IMR-90 (cell line): ENCODE measurements around the gene HNRNPC. TPM values are rescaled to one million over a fixed set of nuclear protein-coding genes. Genes with fewer than 3 reads are reported as not detected.

Experiments
- ATAC-seq: fragments of 200-7000 bp; cut with Tn5 transposase; 2 replicates; pipeline ENCODE4 v1.9.1; 2020; ENCODE audit warnings: low read depth, mild to moderate bottlenecking, moderate library complexity
- BruUV-seq: library from RNA; stranded (reverse); fragments of 400-500 nt; replicated peaks from 2 replicates; lab custom pipeline; 2021; lab: Mats Ljungman, UMichigan
- CTCF ChIA-PET: fragments of 300-600 bp; formaldehyde crosslinking; extraction: SDS; loops from one replicate; lab custom pipeline; 2021; ENCODE audit warnings: antibody characterized with exemption; lab: Yijun Ruan, JAX
- POLR2A ChIA-PET: fragments of 300-600 bp; sonication (Branson Sonifier 250); formaldehyde crosslinking; loops from one replicate; lab custom pipeline; 2022; ENCODE audit warnings: antibody characterized with exemption; ENCODE audit not compliant: unreplicated experiment; lab: Charles Lee
- DNase-seq: peaks from one replicate; pipeline ENCODE4 v3.0.0; 2013
- H2AFZ ChIP-seq: replicated peaks from 2 replicates; pipeline ENCODE3; 2013; ENCODE audit warnings: low read length, mild to moderate bottlenecking; ENCODE audit not compliant: poor library complexity
- H2AK5ac ChIP-seq: 2 replicates; pipeline ENCODE4 v1.6.1; 2013; ENCODE audit warnings: low read depth, low read length, inconsistent platforms
- H2AK9ac ChIP-seq: replicated peaks from 2 replicates; pipeline ENCODE3; 2013; ENCODE audit warnings: mild to moderate bottlenecking, low read depth, low read length, moderate library complexity; ENCODE audit not compliant: poor library complexity
- H2BK120ac ChIP-seq: 2 replicates; pipeline ENCODE4 v1.6.1; 2013; ENCODE audit warnings: low read depth, low read length, inconsistent platforms
- H2BK15ac ChIP-seq: 3 replicates; pipeline ENCODE4 v1.6.1; 2013; ENCODE audit warnings: low read depth, low read length, inconsistent platforms
- H2BK20ac ChIP-seq: 2 replicates; pipeline ENCODE4 v1.6.1; 2013; ENCODE audit warnings: low read depth, mild to moderate bottlenecking, inconsistent platforms, low read length, moderate library complexity
- H2BK5ac ChIP-seq: 2 replicates; pipeline ENCODE4 v1.6.1; 2013; ENCODE audit warnings: mild to moderate bottlenecking, low read depth, low read length, inconsistent platforms; ENCODE audit not compliant: poor library complexity, severe bottlenecking
- H3K14ac ChIP-seq: replicated peaks from 2 replicates; pipeline ENCODE4 v1.6.1; 2013; ENCODE audit warnings: low read depth, low read length, inconsistent platforms
- H3K18ac ChIP-seq: 2 replicates; pipeline ENCODE4 v1.6.1; 2013; ENCODE audit warnings: low read depth, low read length, control low read depth
- H3K23ac ChIP-seq: 2 replicates; pipeline ENCODE4 v1.6.1; 2013; ENCODE audit warnings: low read depth, low read length, inconsistent platforms
- H3K27ac ChIP-seq: 2 replicates; pipeline ENCODE4 v1.5.1; 2013; ENCODE audit warnings: mild to moderate bottlenecking, control low read depth, low read length; ENCODE audit not compliant: insufficient read depth
- H3K27me3 ChIP-seq: 2 replicates; pipeline ENCODE4 v1.6.1; 2013; ENCODE audit warnings: low read length; ENCODE audit not compliant: control insufficient read depth, insufficient read depth
- H3K36me3 ChIP-seq: 2 replicates; pipeline ENCODE4 v1.6.1; 2013; ENCODE audit warnings: low read length, mixed read lengths; ENCODE audit not compliant: control insufficient read depth, insufficient read depth
- H3K4ac ChIP-seq: 2 replicates; pipeline ENCODE4 v1.6.1; 2013; ENCODE audit warnings: low read depth, low read length, inconsistent platforms
- H3K4me1 ChIP-seq: 2 replicates; pipeline ENCODE4 v1.6.1; 2013; ENCODE audit warnings: low read length, mixed read lengths; ENCODE audit not compliant: control insufficient read depth, insufficient read depth
- H3K4me2 ChIP-seq: 2 replicates; pipeline ENCODE4 v1.6.1; 2013; ENCODE audit warnings: low read depth, mild to moderate bottlenecking, control low read depth, low read length, moderate library complexity
- H3K4me3 ChIP-seq: 2 replicates; pipeline ENCODE4 v1.5.1; 2013; ENCODE audit warnings: low read depth, mild to moderate bottlenecking, control low read depth, low read length, moderate library complexity; ENCODE audit not compliant: insufficient read depth
- H3K56ac ChIP-seq: 2 replicates; pipeline ENCODE4 v1.6.1; 2013; ENCODE audit warnings: low read length, inconsistent platforms; ENCODE audit not compliant: insufficient read depth; ENCODE audit errors: extremely low read depth
- H3K79me1 ChIP-seq, 2 experiments: 2 replicates each; pipeline ENCODE4 v1.6.1; 2013; ENCODE audit warnings: low read length in 2 of 2, inconsistent platforms in 1 of 2, low read depth in 1 of 2
- H3K9ac ChIP-seq: 2 replicates; pipeline ENCODE4 v1.6.1; 2013; ENCODE audit warnings: low read depth, low read length, control low read depth
- H3K9me1 ChIP-seq: 2 replicates; pipeline ENCODE4 v1.6.1; 2013; ENCODE audit warnings: low read length, inconsistent platforms; ENCODE audit not compliant: insufficient read depth
- H3K9me3 ChIP-seq: 2 replicates; pipeline ENCODE4 v1.6.1; 2013; ENCODE audit warnings: low read length; ENCODE audit not compliant: control insufficient read depth, insufficient read depth
- H4K20me1 ChIP-seq: 2 replicates; pipeline ENCODE4 v1.6.1; 2013; ENCODE audit warnings: low read length, inconsistent platforms; ENCODE audit not compliant: insufficient read depth
- H4K5ac ChIP-seq: 2 replicates; pipeline ENCODE4 v1.6.1; 2013; ENCODE audit warnings: mild to moderate bottlenecking, low read depth, low read length, control low read depth
- H4K8ac ChIP-seq, 2 experiments: 2 replicates each; pipeline ENCODE4 v1.6.1; 2013; ENCODE audit warnings: low read depth in 2 of 2, low read length in 2 of 2, control low read depth in 1 of 2, inconsistent platforms in 1 of 2
- H4K91ac ChIP-seq: 2 replicates; pipeline ENCODE4 v1.6.1; 2013; ENCODE audit warnings: low read depth, low read length, inconsistent platforms; ENCODE audit not compliant: insufficient read depth
- CHD1 ChIP-seq: IDR thresholded peaks from 2 replicates; pipeline ENCODE4 v1.6.1; 2012; ENCODE audit warnings: low read depth, low read length, improper control_type of control experiment
- RFX5 ChIP-seq: IDR thresholded peaks from 2 replicates; pipeline ENCODE4 v1.8.0; 2012; ENCODE audit warnings: low read depth, mild to moderate bottlenecking, low read length, moderate library complexity
- WGBS, 2 experiments: methylation state at CpG; one replicate each; pipeline versions ENCODE4 v1.1.5 to v1.1.7; 2013; ENCODE audit warnings: missing lambda C conversion rate in 2 of 2; ENCODE audit not compliant: insufficient read length in 1 of 2; ENCODE audit errors: extremely low coverage in 2 of 2; 5-methylcytosine and 5-hydroxymethylcytosine counted together
- dilution Hi-C: fragments of 300-500 bp; cut with HindIII; formaldehyde crosslinking; loops from one replicate; pipeline ENCODE4 v1.14.3; 2018; ENCODE audit warnings: low sequenced_read_pairs; ENCODE audit not compliant: unreplicated experiment
- in situ Hi-C: fragments of 300-500 bp; cut with MboI; formaldehyde crosslinking; loops from 3 replicates; pipeline ENCODE4 v1.14.3; 2019; ENCODE audit warnings: low sequenced_read_pairs, inconsistent platforms, mixed read lengths
- intact Hi-C: fragments of 100-400 bp; cut with micrococcal nuclease; formaldehyde crosslinking; loops from 2 replicates; pipeline ENCODE4 v1.10.0; 2022
- polyA plus RNA-seq, 3 experiments: library from polyadenylated mRNA; depleted of rRNA; stranded (reverse); fragments of >200 nt; gene quantifications; 2 replicates each; pipeline ENCODE4 v1.2.3, GENCODE V29; 2012; ENCODE audit warnings: low replicate concordance in 1 of 3
- total RNA-seq: library from RNA; depleted of rRNA; stranded (reverse); fragments of >200 nt; gene quantifications from 2 replicates; pipeline ENCODE4 v1.2.3, GENCODE V29; 2012

Gene HNRNPC
- total and polyA plus RNA-seq, 2 of the 4 experiments (the other 2 are of a cell fraction) = 308 to 615 TPM

GRCh38 chr14:21267431-21267845, 1.8 kb downstream of the HNRNPC start:
- Histone ChIP-seq H2BK15ac (no peak overlapping the region), H2AK5ac (no peak overlapping the region), H2BK5ac (peak overlapping the region; percentile 4), H3K18ac (no peak overlapping the region), H4K91ac (no peak overlapping the region), H3K27me3 (no peaks in the 10 kb centered on the region), H3K27ac (no peak overlapping the region), H3K9me1 (peaks cover 2% of the 10 kb centered on the region), H3K79me1 (peaks cover 5 to 16% of the 10 kb centered on the region in 2 experiments; a peak in 3 of 4 replicates), H3K4me2 (peak overlapping the region; percentile 99), H2AFZ (no peak overlapping the region), H3K4me1 (peaks cover 11% of the 10 kb centered on the region), H2BK20ac (no peak overlapping the region), H3K4ac (no peak overlapping the region), H4K20me1 (peaks cover 68% of the 10 kb centered on the region), H2BK120ac (no peak overlapping the region), H4K5ac (no peak overlapping the region), H3K56ac (0 out of 2 replicates have a peak overlapping the region, but pooled peaks have one; percentile 32), H3K14ac (no peak overlapping the region), H3K23ac (peak overlapping the region; percentile 72; the same call in 1 of the 2 replicates), H3K36me3 (peaks cover 22% of the 10 kb centered on the region), H2AK9ac (no peak overlapping the region), H3K9ac (peak overlapping the region; percentile 99; the same call in 1 of the 2 replicates), H3K4me3 (peak overlapping the region; percentile 93), H3K9me3 (no peaks in the 10 kb centered on the region), H4K8ac (no peak overlapping the region)
- BruUV-seq = no TSS peak
- peak; percentile 67; the same call in 1 of the 2 replicates for TF ChIP-seq CHD1
- no peak for TF ChIP-seq RFX5
- intact Hi-C loops = loop anchor here (5.0 kb wide), 1 partner anchor 115 kb away; the partner anchor contains the start of gene SUPT16H
- ATAC-seq (no peak), DNase-seq (no peak)
- no CpG with 5 or more reads among the region's 10 CpGs for WGBS, 2 experiments
- in situ Hi-C loops = no loop called here
- dilution Hi-C loops = no loop called here
- ChIA-PET POLR2A (interaction anchor here (0.5 to 1.0 kb wide), 2 partner anchors 10 to 45 kb away, joined by 3 to 5 read pairs; no protein-coding TSS in a partner anchor), CTCF (no interaction called here)
